Urinary bladder (tissue), 4 donors: Measurements from ENCODE around the gene MSH6. TPM values are rescaled to one million over a fixed set of nuclear protein-coding genes. Genes with fewer than 3 reads are reported as not detected.
A peak's percentile ranks its signal among the peaks of the same experiment; 100 is the strongest.

Source experiments
- DNase-seq: peaks from one replicate; pipeline ENCODE4 v3.0.0-alpha.2; 2015; ENCODE audit errors: extremely low spot score
- H3K27ac ChIP-seq: one replicate; pipeline ENCODE4 v1.5.1; 2013; ENCODE audit warnings: low read depth, mild to moderate bottlenecking, moderate library complexity
- H3K36me3 ChIP-seq: one replicate; pipeline ENCODE4 v1.6.1; 2013; ENCODE audit warnings: mild to moderate bottlenecking, moderate library complexity; ENCODE audit not compliant: insufficient read depth
- H3K4me1 ChIP-seq: one replicate; pipeline ENCODE4 v1.6.1; 2013; ENCODE audit warnings: mild to moderate bottlenecking, moderate library complexity; ENCODE audit not compliant: insufficient read depth
- H3K4me3 ChIP-seq: one replicate; pipeline ENCODE4 v1.5.1; 2013; ENCODE audit warnings: low read depth, low read length
- WGBS: extraction: QIAGEN DNeasy Blood & Tissue Kit; methylation state at CpG from one replicate; pipeline ENCODE4 v1.1.7; 2013; 5-methylcytosine and 5-hydroxymethylcytosine counted together
- polyA plus RNA-seq: library from polyadenylated mRNA; stranded (reverse); fragments of 200-250 nt; gene quantifications from one replicate; pipeline ENCODE4 v1.2.3, GENCODE V29; 2013
- total RNA-seq: library from RNA; depleted of rRNA; stranded (reverse); fragments of >200 nt; gene quantifications from one replicate; pipeline ENCODE4 v1.2.3, GENCODE V29; 2014
- donor health status: healthy with polysubstance abuse.
- donor health status: healthy.

The MSH6 gene, protein sequence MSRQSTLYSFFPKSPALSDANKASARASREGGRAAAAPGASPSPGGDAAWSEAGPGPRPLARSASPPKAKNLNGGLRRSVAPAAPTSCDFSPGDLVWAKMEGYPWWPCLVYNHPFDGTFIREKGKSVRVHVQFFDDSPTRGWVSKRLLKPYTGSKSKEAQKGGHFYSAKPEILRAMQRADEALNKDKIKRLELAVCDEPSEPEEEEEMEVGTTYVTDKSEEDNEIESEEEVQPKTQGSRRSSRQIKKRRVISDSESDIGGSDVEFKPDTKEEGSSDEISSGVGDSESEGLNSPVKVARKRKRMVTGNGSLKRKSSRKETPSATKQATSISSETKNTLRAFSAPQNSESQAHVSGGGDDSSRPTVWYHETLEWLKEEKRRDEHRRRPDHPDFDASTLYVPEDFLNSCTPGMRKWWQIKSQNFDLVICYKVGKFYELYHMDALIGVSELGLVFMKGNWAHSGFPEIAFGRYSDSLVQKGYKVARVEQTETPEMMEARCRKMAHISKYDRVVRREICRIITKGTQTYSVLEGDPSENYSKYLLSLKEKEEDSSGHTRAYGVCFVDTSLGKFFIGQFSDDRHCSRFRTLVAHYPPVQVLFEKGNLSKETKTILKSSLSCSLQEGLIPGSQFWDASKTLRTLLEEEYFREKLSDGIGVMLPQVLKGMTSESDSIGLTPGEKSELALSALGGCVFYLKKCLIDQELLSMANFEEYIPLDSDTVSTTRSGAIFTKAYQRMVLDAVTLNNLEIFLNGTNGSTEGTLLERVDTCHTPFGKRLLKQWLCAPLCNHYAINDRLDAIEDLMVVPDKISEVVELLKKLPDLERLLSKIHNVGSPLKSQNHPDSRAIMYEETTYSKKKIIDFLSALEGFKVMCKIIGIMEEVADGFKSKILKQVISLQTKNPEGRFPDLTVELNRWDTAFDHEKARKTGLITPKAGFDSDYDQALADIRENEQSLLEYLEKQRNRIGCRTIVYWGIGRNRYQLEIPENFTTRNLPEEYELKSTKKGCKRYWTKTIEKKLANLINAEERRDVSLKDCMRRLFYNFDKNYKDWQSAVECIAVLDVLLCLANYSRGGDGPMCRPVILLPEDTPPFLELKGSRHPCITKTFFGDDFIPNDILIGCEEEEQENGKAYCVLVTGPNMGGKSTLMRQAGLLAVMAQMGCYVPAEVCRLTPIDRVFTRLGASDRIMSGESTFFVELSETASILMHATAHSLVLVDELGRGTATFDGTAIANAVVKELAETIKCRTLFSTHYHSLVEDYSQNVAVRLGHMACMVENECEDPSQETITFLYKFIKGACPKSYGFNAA (N-terminal part only)
- total RNA-seq (64.3 TPM), polyA plus RNA-seq (28.4 TPM)

DNA sequence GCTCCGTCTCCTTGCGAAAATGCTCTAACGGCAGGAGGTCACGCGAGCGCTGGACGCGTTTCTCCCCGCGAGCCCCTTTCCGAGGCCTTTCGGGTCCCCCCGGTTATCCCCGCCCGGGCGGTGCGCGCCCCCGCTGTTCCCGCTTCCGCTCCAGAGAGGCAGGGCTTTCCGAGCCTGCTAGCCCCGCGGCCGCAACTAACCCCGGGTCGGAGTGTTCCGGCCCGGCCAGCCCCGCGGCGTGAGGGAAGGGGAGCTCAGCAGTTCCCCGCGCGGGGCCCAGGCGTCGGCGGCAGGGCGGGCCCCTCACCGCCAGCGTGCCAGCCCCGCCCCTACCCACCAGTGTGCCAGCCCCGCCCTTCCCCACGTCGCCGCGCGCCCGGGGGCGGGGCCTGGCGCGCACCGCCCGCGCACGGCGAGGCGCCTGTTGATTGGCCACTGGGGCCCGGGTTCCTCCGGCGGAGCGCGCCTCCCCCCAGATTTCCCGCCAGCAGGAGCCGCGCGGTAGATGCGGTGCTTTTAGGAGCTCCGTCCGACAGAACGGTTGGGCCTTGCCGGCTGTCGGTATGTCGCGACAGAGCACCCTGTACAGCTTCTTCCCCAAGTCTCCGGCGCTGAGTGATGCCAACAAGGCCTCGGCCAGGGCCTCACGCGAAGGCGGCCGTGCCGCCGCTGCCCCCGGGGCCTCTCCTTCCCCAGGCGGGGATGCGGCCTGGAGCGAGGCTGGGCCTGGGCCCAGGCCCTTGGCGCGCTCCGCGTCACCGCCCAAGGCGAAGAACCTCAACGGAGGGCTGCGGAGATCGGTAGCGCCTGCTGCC, at the start of gene MSH6:
TSS of gene MSH6 (plus strand) at position 475 of the 815 bp plus-strand sequence. CDS start at position 564, 89 bp downstream.
- no peaks in the 10 kb centered on the region for H3K36me3 ChIP-seq
- DNase-seq: peak; percentile 77
- H3K4me1 ChIP-seq: no peaks in the 10 kb centered on the region
- peak within 1 kb of the TSS; percentile 96 for H3K4me3 ChIP-seq
- H3K27ac ChIP-seq: peak within 1 kb of the TSS; percentile 95
- WGBS: under 1% methylated on average over 98 of the region's 98 CpGs

DNA sequence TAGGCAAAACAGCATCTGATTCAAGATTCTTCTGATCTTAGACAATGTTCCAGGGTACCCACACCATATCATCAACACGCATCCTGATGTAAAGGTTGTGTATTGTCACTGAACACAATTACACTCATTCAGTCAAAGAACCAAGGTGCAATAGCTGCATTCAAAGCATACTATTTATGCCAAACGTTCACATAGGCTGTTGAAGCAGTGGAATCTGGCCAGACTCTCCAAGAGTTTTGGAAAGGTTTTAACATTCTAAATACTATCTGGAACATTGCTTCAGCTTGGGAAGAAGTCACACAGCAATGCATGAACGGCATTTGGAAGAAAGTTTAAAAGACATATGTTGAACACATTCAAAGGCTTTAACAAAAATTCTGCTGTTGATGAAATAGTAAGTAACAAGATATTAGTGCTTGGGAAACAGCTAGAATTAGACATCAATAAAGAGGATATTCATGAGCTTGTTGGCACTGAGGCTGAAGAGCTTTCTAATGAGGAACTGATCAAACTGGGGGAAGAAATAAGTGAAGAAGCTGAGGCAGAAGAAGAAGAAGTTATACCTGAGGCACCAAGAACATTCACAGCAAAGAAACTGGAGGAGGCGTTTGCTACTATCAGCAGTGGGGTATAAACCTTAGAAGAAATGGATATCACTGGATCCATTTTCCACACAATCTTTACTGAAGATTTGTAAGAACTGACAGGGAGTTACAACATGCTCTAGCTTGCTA, 47.6 kb upstream of the MSH6 start:
- Histone ChIP-seq H3K4me3 (no peak overlapping the region), H3K27ac (no peak overlapping the region), H3K36me3 (no peaks in the 10 kb centered on the region), H3K4me1 (no peaks in the 10 kb centered on the region)
- 57% methylated on average over 4 of the region's 4 CpGs for WGBS
- DNase-seq: no peak

DNA sequence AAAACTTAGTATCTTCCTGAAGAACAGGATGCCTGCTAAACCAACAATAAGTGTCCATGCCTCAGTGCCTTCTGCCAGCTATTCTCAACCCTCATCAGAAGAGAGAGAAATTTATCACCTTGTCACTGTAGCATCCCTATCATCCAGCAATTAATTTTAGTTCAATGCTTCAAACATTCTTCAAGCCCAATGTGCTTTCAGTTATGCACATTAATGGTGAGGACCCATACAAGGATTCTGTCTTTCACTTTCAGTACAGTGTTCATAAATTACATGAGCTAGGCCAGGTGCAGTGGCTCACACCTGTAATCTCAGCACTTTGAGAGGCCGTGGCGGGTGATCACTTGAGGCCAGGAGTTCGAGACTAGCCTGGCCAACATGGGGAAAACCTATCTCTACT, 47.0 kb upstream of the MSH6 start:
- WGBS: 90% methylated on average over 3 of the region's 3 CpGs
- Histone ChIP-seq H3K27ac (no peak overlapping the region), H3K4me1 (no peaks in the 10 kb centered on the region), H3K36me3 (no peaks in the 10 kb centered on the region), H3K4me3 (no peak overlapping the region)
- DNase-seq: no peak

DNA sequence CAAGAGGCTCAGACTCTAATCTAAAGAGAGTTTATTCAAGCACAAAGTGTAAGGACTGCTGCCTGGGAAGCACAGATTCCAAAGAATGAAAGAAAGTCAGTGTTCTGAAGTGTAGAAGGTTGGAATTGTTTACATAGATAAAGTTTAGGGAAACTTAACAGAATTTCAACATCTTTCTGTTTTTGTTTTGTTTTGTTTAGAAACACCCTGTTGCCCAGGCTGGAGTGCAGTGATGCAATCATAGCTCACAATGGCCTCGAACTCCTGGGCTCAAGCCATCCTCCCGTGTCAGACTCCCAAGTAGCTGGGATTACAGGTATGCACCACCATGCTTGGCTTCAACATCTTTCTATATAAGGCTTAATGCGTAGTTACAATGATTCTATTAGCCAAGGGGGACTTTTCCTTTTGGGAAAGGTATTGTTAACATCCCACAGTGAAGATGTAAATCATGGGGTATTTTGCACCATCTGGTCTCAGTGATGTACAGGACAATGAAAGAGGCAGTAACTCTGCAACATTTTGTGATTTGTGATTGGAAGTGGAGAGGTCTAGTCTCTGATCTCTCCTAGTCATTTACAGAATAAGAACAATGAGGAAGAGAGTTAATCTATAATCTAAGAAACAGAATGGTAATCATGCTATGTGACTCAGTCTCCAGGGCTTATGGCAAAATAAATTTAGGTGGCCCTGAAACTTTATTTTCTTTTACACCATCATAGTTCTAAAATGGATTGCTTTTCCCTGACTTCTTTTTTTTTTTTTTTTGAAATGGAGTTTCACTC, 45.6 kb upstream of the MSH6 start:
- no peaks in the 10 kb centered on the region for H3K4me1 ChIP-seq
- WGBS: 72% methylated on average over 3 of the region's 3 CpGs
- no peak for DNase-seq

DNA sequence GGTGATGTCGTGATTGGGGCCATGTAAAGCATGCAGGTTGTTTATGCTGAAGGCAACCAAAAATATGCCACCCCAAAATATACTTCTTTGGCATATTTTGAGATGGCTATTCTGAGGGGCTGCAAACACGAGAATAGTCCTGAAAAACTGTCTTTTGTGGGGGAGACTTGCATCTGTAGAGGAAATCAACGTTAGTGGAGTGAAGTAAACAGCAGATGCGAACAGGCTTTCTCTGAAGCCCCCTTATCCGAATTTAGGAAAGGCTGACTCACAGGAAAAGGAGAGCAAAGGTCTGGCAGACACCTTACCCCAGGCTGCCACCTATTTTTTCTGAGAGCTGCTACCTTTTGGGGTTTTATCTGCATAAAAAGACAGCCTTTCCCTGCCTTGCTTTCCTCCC, 44.6 kb upstream of the MSH6 start:
- DNase-seq: no peak
- Histone ChIP-seq H3K4me3 (no peak overlapping the region), H3K4me1 (no peaks in the 10 kb centered on the region), H3K36me3 (no peaks in the 10 kb centered on the region), H3K27ac (no peak overlapping the region)
- 68% methylated on average over 5 of the region's 5 CpGs for WGBS

More for the DNA sequence above, 45.6 kb upstream of the MSH6 start:
- Histone ChIP-seq H3K27ac (no peak overlapping the region), H3K36me3 (no peaks in the 10 kb centered on the region), H3K4me3 (no peak overlapping the region)

DNA sequence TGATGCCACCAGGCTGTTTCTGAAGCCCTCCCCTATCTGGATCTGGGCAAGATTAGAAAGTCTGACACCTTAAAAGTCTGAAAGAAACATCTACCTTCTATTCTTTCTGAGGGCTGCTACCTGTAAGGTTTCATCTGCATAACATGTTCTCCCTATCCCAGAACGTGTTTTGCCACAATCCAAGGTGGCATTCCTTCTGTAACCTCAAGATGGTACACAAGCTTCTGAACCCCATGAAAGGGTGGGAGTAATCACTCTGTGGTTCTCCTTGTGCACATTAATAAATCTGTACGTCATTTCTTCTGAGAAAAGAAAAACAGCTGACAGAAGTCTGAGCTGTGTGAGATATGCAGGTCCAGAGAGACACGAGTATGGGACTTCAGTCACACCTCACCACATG, 41.8 kb upstream of the MSH6 start:
- DNase-seq: no peak
- Histone ChIP-seq H3K4me3 (no peak overlapping the region), H3K36me3 (no peaks in the 10 kb centered on the region), H3K4me1 (no peaks in the 10 kb centered on the region), H3K27ac (no peak overlapping the region)
- WGBS: 63% methylated on average over 3 of the region's 3 CpGs

DNA sequence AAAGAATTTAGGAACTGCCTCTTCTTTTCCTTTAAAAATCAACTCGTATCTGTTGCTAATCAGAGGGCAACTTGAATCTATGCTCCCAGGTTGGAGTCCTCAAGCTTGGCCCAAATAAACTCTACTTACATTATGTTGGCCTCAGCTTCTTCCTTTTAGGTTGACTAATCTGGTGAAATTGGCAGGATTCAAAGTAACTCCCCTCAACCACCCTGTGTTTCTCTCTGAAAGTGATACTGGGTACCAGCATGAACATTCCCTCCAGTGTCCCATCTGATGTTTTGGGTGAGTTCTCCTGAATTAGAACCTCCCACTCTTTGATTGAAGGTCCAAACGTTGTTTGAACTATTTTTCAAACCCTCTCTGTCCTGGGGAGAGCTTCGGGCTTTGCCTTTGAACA, 41.3 kb upstream of the MSH6 start:
- 69% methylated on average over 3 of the region's 3 CpGs for WGBS
- H3K27ac ChIP-seq: no peak overlapping the region

DNA sequence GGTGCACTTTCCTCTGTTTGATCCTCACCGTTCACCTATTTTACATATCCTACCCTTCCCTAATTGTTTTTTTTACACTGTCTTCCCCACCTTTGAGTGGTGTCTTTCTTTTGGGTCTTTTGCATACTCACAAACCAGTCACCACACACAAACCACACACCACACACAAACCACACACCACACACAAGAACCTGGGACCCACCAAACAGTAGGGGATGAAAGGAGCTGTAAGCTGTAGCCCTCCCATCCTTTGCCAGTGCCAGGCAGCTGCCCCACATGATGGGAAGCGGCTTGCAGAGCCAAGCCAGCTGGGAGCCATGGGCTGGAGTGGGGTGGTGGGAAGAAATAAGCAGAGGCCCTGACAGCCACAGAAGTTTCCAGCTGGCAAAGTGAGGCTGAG, 38.9 kb upstream of the MSH6 start:
- 83% methylated on average over 2 of the region's 2 CpGs for WGBS
- Histone ChIP-seq H3K27ac (no peak overlapping the region), H3K4me3 (no peak overlapping the region), H3K36me3 (no peaks in the 10 kb centered on the region), H3K4me1 (no peaks in the 10 kb centered on the region)
- no peak for DNase-seq

More for the DNA sequence above, 41.3 kb upstream of the MSH6 start:
- DNase-seq: no peak
- H3K4me3 ChIP-seq: no peak overlapping the region
- H3K36me3 ChIP-seq: no peaks in the 10 kb centered on the region
- no peaks in the 10 kb centered on the region for H3K4me1 ChIP-seq

DNA sequence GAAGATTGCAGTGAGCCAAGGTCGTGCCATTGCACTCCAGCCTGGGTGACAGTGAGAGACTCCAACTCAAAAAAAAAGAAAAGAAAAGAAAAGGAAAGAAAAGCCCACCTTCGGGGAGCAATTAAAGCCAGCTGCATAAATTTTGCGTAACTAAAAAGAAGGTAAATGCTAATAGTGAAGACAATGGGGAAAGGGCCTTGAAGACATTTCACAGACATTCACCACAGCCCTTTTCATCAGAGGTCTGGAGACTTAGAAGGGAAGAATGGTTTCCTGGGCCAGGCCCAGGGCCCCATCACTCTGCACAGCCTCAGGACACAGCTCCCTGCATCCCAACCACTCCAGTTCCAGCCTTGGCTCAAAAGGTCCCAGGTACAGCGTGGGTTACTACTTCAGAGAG, 35.1 kb upstream of the MSH6 start:
- DNase-seq: no peak
- 82% methylated on average over 4 of the region's 4 CpGs for WGBS
- H3K36me3 ChIP-seq: no peaks in the 10 kb centered on the region
- H3K4me3 ChIP-seq: no peak overlapping the region
- no peak overlapping the region for H3K27ac ChIP-seq
- no peaks in the 10 kb centered on the region for H3K4me1 ChIP-seq

DNA sequence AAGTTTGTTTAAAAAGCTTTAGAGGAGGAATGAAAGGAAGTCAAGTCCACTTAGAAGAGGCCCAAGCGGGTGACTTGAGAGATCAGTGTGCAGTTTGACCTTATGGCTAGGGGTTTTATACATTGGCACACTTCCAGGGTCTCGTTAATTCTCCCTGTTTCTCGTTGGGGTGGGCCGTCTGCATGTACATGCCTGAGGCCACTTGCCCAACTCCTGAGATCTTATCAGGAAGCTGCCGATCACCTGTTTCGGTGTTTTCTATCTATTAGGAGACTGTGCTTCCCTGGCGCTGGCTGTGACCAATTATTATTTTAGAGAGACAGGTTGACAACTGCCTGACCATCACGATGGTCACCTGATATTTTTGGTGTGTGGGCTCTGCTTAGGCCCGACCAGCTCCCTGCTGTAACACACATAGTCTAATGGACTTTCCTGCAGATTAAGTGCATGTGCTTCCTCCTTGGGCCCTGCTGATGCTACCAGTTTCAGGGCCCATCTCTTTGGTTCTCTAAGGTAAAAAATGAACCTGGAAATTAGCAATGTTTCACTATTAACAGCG, 31.0 kb upstream of the MSH6 start:
- 60% methylated on average over 10 of the region's 10 CpGs for WGBS
- Histone ChIP-seq H3K4me1 (no peaks in the 10 kb centered on the region), H3K4me3 (no peak overlapping the region), H3K36me3 (no peaks in the 10 kb centered on the region), H3K27ac (no peak overlapping the region)
- DNase-seq: no peak

DNA sequence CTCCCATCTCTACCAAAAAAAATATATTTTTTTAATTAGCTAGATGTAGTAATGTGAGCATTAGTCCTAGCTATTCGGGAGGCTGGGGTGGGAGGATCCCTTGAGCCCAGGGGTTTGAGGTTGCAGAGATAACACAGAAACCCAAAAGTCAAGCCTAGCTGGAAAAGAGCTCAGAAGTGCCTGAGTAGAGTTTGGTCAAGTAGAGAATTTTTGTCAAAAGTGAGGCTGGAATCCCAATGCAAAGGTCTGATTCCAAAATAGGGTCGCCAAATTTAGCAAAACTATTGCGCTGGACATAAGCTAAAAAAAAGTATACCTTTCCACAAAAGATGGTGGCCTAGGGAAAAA, 15.5 kb upstream of the MSH6 start:
- no peaks in the 10 kb centered on the region for H3K36me3 ChIP-seq
- no peak for DNase-seq
- H3K4me1 ChIP-seq: no peaks in the 10 kb centered on the region
- no peak overlapping the region for H3K27ac ChIP-seq
- WGBS: 62% methylated on average over 3 of the region's 3 CpGs
- no peak overlapping the region for H3K4me3 ChIP-seq
